Karpas-422 (cell line): ENCODE results near the gene ZFAND6. TPM values are rescaled to one million over a fixed set of nuclear protein-coding genes. Genes with fewer than 3 reads are reported as not detected.
"Not testable (repeated sequence)": the region's sequence is repeated elsewhere in the genome, so short reads cannot be mapped to it uniquely, and the experiment has no call there.

ENCODE experiments used
- DNase-seq: peaks from one replicate; pipeline ENCODE4 v3.0.0-alpha.2; 2015
- H2AFZ ChIP-seq: fragments of 200-600 bp; sonication (generic); 2 replicates; pipeline ENCODE4 v1.6.1; 2014; ENCODE audit warnings: antibody characterized with exemption, low read length, mixed read lengths
- H3K27ac ChIP-seq: fragments of 200-600 bp; sonication (generic); 2 replicates; pipeline ENCODE4 v1.5.1; 2014; ENCODE audit warnings: mild to moderate bottlenecking, low read length, moderate library complexity
- H3K27me3 ChIP-seq: fragments of 200-600 bp; sonication (generic); 2 replicates; pipeline ENCODE4 v1.6.1; 2014; ENCODE audit warnings: low read length, mixed read lengths
- H3K36me3 ChIP-seq: fragments of 200-600 bp; sonication (generic); 2 replicates; pipeline ENCODE4 v1.6.1; 2014; ENCODE audit warnings: low read length, mixed read lengths; ENCODE audit not compliant: insufficient read depth
- H3K4me1 ChIP-seq: fragments of 200-600 bp; sonication (generic); 2 replicates; pipeline ENCODE4 v1.6.1; 2014; ENCODE audit warnings: mild to moderate bottlenecking, low read length, mixed read lengths
- H3K4me2 ChIP-seq: fragments of 200-600 bp; sonication (generic); 2 replicates; pipeline ENCODE4 v1.6.1; 2014; ENCODE audit warnings: low read length, low read depth, mild to moderate bottlenecking; ENCODE audit not compliant: poor library complexity, severe bottlenecking
- H3K4me3 ChIP-seq: fragments of 200-600 bp; sonication (generic); 2 replicates; pipeline ENCODE4 v1.5.1; 2014; ENCODE audit warnings: mild to moderate bottlenecking, antibody characterized with exemption, low read length, mixed read lengths
- H3K79me2 ChIP-seq: fragments of 200-600 bp; sonication (generic); 2 replicates; pipeline ENCODE4 v1.6.1; 2014; ENCODE audit warnings: mild to moderate bottlenecking, low read length, mixed read lengths
- H3K9ac ChIP-seq: fragments of 200-600 bp; sonication (generic); 2 replicates; pipeline ENCODE4 v1.6.0; 2014; ENCODE audit warnings: low read length
- H3K9me2 ChIP-seq: fragments of 200-600 bp; sonication (generic), shearing (Covaris generic); replicated peaks from 2 replicates; pipeline ENCODE4 v1.6.0; 2014; ENCODE audit warnings: mild to moderate bottlenecking, low read length, moderate library complexity; ENCODE audit not compliant: insufficient read depth
- H3K9me3 ChIP-seq: fragments of 300-700, 200-600 bp; sonication (generic); 2 replicates; pipeline ENCODE4 v1.6.1; 2014; ENCODE audit warnings: low read length, mixed read lengths
- H4K20me1 ChIP-seq: fragments of 200-600 bp; sonication (generic); 2 replicates; pipeline ENCODE4 v1.6.1; 2014; ENCODE audit warnings: mild to moderate bottlenecking, antibody characterized with exemption, low read length, low read depth; ENCODE audit not compliant: insufficient read depth
- total RNA-seq: library from RNA; depleted of rRNA; stranded (reverse); fragments of >200 nt; shearing (Covaris generic); gene quantifications from 2 replicates; pipeline ENCODE4 v1.2.3, GENCODE V29; 2014; ENCODE audit warnings: low replicate concordance

The ZFAND6 gene
- total RNA-seq, 1 experiment from 2014 or later, result 174 TPM

DNA sequence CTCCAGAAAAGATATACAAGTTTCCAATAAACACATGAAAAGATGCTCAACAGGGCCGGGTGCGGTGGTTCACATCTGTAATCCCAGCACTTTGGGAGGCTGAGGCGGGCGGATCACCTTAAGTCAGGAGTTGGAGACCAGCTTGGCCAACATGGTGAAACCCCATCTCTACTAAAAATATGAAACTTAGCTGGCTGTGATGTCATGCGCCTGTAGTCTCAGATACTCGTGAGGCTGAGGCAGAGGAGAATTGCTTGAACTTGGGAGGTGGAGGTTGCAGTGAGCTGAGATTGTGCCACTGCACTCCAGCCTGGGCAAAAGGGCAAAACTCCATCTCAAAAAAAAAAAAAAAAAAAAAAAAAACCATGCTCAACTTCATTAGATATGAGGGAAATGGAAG is 67.8 kb downstream of the ZFAND6 start:
- not testable (repeated sequence) for H3K9me3 ChIP-seq, H3K27ac ChIP-seq, H3K4me2 ChIP-seq, DNase-seq, H3K27me3 ChIP-seq, H3K4me3 ChIP-seq, H4K20me1 ChIP-seq, H3K9ac ChIP-seq, H2AFZ ChIP-seq, H3K9me2 ChIP-seq, H3K4me1 ChIP-seq
- peaks cover 37% of the 10 kb centered on the region for H3K79me2 ChIP-seq
- peaks cover 43% of the 10 kb centered on the region for H3K36me3 ChIP-seq

DNA sequence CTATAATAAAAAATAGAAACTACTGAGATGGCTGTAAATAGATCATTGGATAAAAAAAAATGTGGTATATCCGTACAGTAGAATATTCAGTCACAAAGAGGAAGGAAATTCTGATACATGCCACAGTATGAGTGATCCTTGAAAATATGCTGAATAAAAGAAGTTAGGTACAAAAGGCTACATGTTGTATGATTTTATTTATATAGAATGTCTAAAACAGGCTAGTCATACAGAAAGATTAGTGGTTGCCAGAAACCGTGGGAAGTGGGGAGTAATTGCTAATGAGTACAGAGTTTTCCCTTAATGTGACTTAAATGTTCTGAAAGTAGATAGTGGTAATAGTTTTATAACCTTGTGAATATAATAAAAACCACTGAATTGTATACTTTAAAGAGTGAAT is 68.4 kb downstream of the ZFAND6 start:
- Histone ChIP-seq H2AFZ (no peak overlapping the region), H3K9ac (no peak overlapping the region), H4K20me1 (no peaks in the 10 kb centered on the region), H3K4me3 (no peak overlapping the region), H3K79me2 (peaks cover 31% of the 10 kb centered on the region), H3K27me3 (no peaks in the 10 kb centered on the region), H3K4me1 (no peaks in the 10 kb centered on the region), H3K36me3 (peaks cover 43% of the 10 kb centered on the region), H3K4me2 (no peak overlapping the region), H3K27ac (no peak overlapping the region), H3K9me3 (no peaks in the 10 kb centered on the region), H3K9me2 (0 out of 2 replicates have a peak, but pooled peaks cover 3% of the 10 kb centered on the region)
- DNase-seq, result no peak

DNA sequence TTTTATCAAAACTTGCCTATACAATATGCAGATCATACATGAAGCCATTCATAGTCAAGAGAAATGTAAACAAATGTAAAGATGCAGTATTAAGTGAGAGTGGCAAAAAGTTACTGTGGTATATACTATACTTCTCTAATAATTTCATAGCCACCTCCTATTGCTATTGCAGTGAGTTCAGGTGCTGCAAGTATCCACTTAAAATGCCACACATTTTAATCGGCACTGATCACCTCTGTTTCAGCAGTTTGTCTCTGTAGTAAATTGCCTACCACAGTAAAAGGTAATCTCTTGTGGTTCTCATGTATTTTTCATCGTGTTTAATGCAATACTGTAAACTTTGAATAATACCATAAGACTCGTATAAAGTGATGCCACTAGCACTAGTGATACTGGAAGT is 72.9 kb downstream of the ZFAND6 start:
- H3K27me3 ChIP-seq, result no peaks in the 10 kb centered on the region
- H3K27ac ChIP-seq, result no peak overlapping the region
- no peaks in the 10 kb centered on the region; the same call in 1 of the 2 replicates for H4K20me1 ChIP-seq
- peaks cover 39% of the 10 kb centered on the region; the same call in 1 of the 2 replicates for H3K36me3 ChIP-seq
- 0 out of 2 replicates have a peak, but pooled peaks cover 8% of the 10 kb centered on the region for H3K79me2 ChIP-seq
- no peak for DNase-seq
- H3K4me3 ChIP-seq, result no peak overlapping the region
- no peak overlapping the region for H2AFZ ChIP-seq
- no peaks in the 10 kb centered on the region for H3K9me2 ChIP-seq
- no peaks in the 10 kb centered on the region for H3K9me3 ChIP-seq
- no peak overlapping the region for H3K9ac ChIP-seq
- no peaks in the 10 kb centered on the region for H3K4me1 ChIP-seq
- H3K4me2 ChIP-seq, result no peak overlapping the region

DNA sequence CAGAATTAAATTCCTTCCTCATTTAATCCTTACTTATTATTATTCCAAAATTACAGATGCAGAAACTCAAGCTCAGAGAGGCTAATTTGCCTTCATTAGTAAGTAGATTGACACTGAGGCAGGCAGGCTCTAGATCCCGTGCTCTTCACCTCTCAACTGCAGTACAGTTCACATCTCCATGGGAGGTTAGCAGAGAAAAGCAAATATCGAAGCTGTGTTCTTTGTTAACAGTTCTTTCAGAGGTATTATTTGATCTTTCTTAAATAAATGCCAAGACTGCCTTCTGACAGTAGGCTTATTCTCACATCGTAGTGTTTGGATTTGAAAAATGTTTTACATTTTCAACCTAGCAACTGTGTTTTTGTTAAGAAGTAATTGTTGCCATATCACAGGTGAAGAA is 77.4 kb downstream of the ZFAND6 start:
- Histone ChIP-seq H3K4me3 (no peak overlapping the region), H2AFZ (no peak overlapping the region)

DNA sequence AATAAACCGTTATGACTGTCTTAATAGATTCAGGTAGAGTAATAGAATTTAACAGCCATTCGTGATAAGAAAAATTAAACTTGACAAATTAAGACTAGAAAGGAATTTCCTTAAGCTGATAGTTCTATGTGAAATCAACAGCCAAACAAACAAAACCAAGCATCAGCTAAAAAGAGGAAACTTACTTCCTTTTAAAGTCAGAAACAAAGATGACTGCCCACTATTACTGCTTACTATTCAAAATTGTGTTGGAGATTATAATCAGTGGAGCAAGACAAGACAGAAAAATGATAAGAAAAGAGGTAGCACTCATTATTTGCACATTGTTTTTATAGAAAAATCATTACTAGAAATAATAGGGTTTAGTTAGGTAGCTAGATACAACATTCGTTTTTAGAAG is 79.5 kb downstream of the ZFAND6 start:
- Histone ChIP-seq H3K9me3 (no peaks in the 10 kb centered on the region), H3K79me2 (no peaks in the 10 kb centered on the region), H3K27ac (no peak overlapping the region), H2AFZ (no peak overlapping the region), H3K27me3 (no peaks in the 10 kb centered on the region), H3K4me2 (no peak overlapping the region), H3K9me2 (no peaks in the 10 kb centered on the region), H4K20me1 (no peaks in the 10 kb centered on the region; the same call in 1 of the 2 replicates), H3K4me1 (no peaks in the 10 kb centered on the region), H3K9ac (no peak overlapping the region), H3K36me3 (peaks cover 26% of the 10 kb centered on the region; the same call in 1 of the 2 replicates), H3K4me3 (no peak overlapping the region)
- DNase-seq, result no peak

More for the DNA sequence above, 77.4 kb downstream of the ZFAND6 start:
- DNase-seq, result no peak
- Histone ChIP-seq H3K27me3 (no peaks in the 10 kb centered on the region), H3K9me2 (no peaks in the 10 kb centered on the region), H3K9ac (no peak overlapping the region), H3K27ac (no peak overlapping the region), H3K36me3 (peaks cover 38% of the 10 kb centered on the region; the same call in 1 of the 2 replicates), H3K4me2 (no peak overlapping the region), H3K4me1 (no peaks in the 10 kb centered on the region), H3K9me3 (no peaks in the 10 kb centered on the region), H3K79me2 (no peaks in the 10 kb centered on the region), H4K20me1 (no peaks in the 10 kb centered on the region; the same call in 1 of the 2 replicates)

DNA sequence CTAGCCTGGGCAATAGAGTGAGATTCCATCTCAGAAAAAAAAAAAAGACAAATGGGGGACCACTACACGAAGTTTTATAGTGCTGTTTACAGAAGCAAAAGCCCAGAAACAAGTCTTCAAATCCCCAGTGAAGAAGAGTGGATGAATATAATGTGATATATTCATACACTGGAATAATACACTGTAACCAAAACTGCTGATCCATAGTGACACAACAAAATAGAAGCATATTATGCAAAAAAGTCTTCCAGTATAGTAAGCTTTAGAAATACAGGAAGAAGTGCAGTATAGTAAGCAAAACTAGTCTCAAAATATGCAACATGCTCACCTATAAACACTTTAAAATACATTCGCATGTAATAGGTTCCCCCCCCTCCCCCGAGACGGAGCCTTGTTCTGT is 81.4 kb downstream of the ZFAND6 start:
- H3K27me3 ChIP-seq, result no peaks in the 10 kb centered on the region

DNA sequence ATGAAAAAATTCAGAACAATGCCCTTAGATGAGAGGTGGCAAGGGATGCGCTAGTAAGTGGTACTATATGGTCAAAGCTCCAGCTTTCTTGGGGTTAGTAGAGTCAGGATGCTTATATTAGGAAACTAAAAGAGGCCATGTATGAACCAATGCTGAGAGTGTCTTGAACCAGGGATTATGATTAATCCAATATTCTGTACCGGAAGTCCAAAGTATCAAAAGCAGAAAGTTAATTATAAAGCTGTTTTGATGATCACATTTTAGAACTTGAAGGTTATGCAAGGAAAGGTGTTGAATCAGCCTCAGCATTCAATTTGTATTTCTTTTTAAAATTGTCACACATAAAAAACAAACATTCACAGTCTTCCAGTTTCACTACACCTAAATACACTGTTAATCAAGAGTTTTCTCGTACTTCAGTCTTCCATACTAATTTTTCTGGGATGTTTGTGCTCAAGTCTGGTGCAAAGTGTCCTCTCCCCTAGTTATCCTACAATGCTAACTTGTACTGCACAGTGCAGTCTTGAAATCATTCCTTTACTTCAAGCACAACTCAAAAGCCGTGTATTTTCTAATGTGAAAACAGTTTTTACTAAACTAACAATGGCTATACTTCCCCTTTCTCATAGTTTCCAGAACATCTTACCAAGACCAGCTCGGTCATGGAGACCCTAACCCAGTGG is 82.6 kb downstream of the ZFAND6 start:
- DNase-seq, result no peak
- Histone ChIP-seq H3K36me3 (peaks cover 13% of the 10 kb centered on the region; the same call in 1 of the 2 replicates), H3K4me2 (no peak overlapping the region), H4K20me1 (no peaks in the 10 kb centered on the region), H2AFZ (no peak overlapping the region), H3K9me2 (no peaks in the 10 kb centered on the region; the same call in 1 of the 2 replicates), H3K4me1 (no peaks in the 10 kb centered on the region), H3K4me3 (no peak overlapping the region), H3K27me3 (no peaks in the 10 kb centered on the region), H3K9me3 (no peaks in the 10 kb centered on the region), H3K27ac (no peak overlapping the region), H3K9ac (no peak overlapping the region), H3K79me2 (no peaks in the 10 kb centered on the region)

More for the DNA sequence above, 81.4 kb downstream of the ZFAND6 start:
- H3K9me2 ChIP-seq, result no peaks in the 10 kb centered on the region; the same call in 1 of the 2 replicates
- no peaks in the 10 kb centered on the region for H4K20me1 ChIP-seq
- H2AFZ ChIP-seq, result no peak overlapping the region
- H3K4me3 ChIP-seq, result no peak overlapping the region
- no peak for DNase-seq
- H3K27ac ChIP-seq, result no peak overlapping the region
- H3K9ac ChIP-seq, result no peak overlapping the region
- H3K9me3 ChIP-seq, result no peaks in the 10 kb centered on the region
- no peak overlapping the region for H3K4me2 ChIP-seq
- H3K36me3 ChIP-seq, result peaks cover 19% of the 10 kb centered on the region; the same call in 1 of the 2 replicates
- no peaks in the 10 kb centered on the region for H3K4me1 ChIP-seq
- H3K79me2 ChIP-seq, result no peaks in the 10 kb centered on the region

DNA sequence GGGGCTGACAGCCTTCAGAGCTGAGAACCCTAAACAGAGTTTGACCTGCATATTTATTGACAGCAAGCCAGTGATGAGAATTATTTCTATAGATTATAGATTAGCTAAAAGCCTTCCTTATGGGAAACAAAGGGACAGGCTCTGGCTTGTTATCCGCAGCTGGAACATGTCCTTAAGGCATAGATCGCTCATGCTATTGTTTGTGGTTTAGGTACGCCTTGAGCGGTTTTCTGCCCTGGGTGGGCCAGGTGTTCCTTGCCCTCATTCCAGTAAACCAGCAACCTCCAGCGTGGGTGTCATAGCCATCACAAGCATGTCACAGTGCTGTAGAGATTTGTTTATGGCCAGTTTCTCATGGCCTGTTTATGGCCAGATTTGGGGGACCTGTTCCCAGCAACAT is 83.2 kb downstream of the ZFAND6 start:
- peaks cover 8% of the 10 kb centered on the region; the same call in 1 of the 2 replicates for H3K36me3 ChIP-seq
- H2AFZ ChIP-seq, result no peak overlapping the region
- H4K20me1 ChIP-seq, result no peaks in the 10 kb centered on the region

More for the DNA sequence above, 83.2 kb downstream of the ZFAND6 start:
- no peak overlapping the region for H3K4me3 ChIP-seq
- no peak overlapping the region for H3K27ac ChIP-seq
- H3K9me3 ChIP-seq, result no peaks in the 10 kb centered on the region
- no peaks in the 10 kb centered on the region for H3K79me2 ChIP-seq
- no peak overlapping the region for H3K9ac ChIP-seq
- H3K4me1 ChIP-seq, result no peaks in the 10 kb centered on the region
- no peak for DNase-seq
- H3K9me2 ChIP-seq, result no peaks in the 10 kb centered on the region; the same call in 1 of the 2 replicates
- no peaks in the 10 kb centered on the region for H3K27me3 ChIP-seq
- H3K4me2 ChIP-seq, result no peak overlapping the region
